Measurements from ENCODE around the gene MAD2L2. TPM values are rescaled to one million over a fixed set of nuclear protein-coding genes. Genes with fewer than 3 reads are reported as not detected.

The MAD2L2 gene
- total RNA-seq, 1 experiment from 2014 or later, result 283 TPM

GRCh38 chr1:11648732-11649158, 32.2 kb downstream of the MAD2L2 start:
- Mint-ChIP-seq H3K4me1 (peaks cover 30% of the 10 kb centered on the region), H3K27me3 (ENCODE audit: low read depth) (peaks cover 22% of the 10 kb centered on the region), H3K27ac (no peak overlapping the region), H3K9me3 (no peaks in the 10 kb centered on the region), H3K4me3 (peak overlapping the region; percentile 39), H3K36me3 (no peaks in the 10 kb centered on the region)
- ChIA-PET CTCF (interaction anchor here (0.6 to 3.0 kb wide), 10 partner anchors 13 to 357 kb away, joined by 3 to 21 read pairs (median 5); partner anchors contain the start of genes DISP3 and FBXO6), POLR2A (no interaction called here)
- ATAC-seq (peak; percentile 71), DNase-seq (ENCODE audit: low spot score) (peak; percentile 75)
- TF ChIP-seq ZNF416 (CRISPR knock-in tag; IDR thresholded peaks at IDR 0.05) (no peak), ZNF138 (CRISPR knock-in tag; conservative IDR thresholded peaks at IDR 0.05) (no peak), RELA (CRISPR knock-in tag; IDR thresholded peaks at IDR 0.05; ENCODE audit: borderline replicate concordance) (no peak), TEAD1 (CRISPR knock-in tag; IDR thresholded peaks at IDR 0.05) (no peak), E2F5 (CRISPR knock-in tag; IDR thresholded peaks at IDR 0.05) (no peak), OVOL2 (CRISPR knock-in tag; IDR thresholded peaks at IDR 0.05; ENCODE audit: borderline replicate concordance) (no peak), NR1H2 (CRISPR knock-in tag; IDR thresholded peaks at IDR 0.05) (no peak), HMGXB4 (CRISPR knock-in tag; IDR thresholded peaks at IDR 0.05) (no peak), ATF2 (CRISPR knock-in tag; IDR thresholded peaks at IDR 0.05; ENCODE audit: borderline replicate concordance, low read depth) (no peak)

GRCh38 chr1:11648039-11648438, 32.9 kb downstream of the MAD2L2 start:
- Mint-ChIP-seq H3K27ac (no peak overlapping the region), H3K27me3 (ENCODE audit: low read depth) (peaks cover 22% of the 10 kb centered on the region), H3K4me3 (no peak overlapping the region), H3K9me3 (no peaks in the 10 kb centered on the region), H3K4me1 (peaks cover 27% of the 10 kb centered on the region), H3K36me3 (no peaks in the 10 kb centered on the region)
- ChIA-PET CTCF (interaction anchor here (0.6 to 3.0 kb wide), 6 partner anchors 12 to 348 kb away, joined by 4 to 21 read pairs (median 6); partner anchors contain the start of genes DISP3 and FBXO6), POLR2A (no interaction called here)
- ATAC-seq (no peak), DNase-seq (ENCODE audit: low spot score) (no peak)
- TF ChIP-seq ZNF532 (CRISPR knock-in tag; IDR thresholded peaks at IDR 0.05; ENCODE audit: borderline replicate concordance), result no peak
- no peak for TF ChIP-seq SP1 (CRISPR knock-in tag; conservative IDR thresholded peaks at IDR 0.05)
- no peak for TF ChIP-seq CBFB (CRISPR knock-in tag; IDR thresholded peaks at IDR 0.05; ENCODE audit: low read depth)
- no peak for TF ChIP-seq MXD4 (CRISPR knock-in tag; IDR thresholded peaks at IDR 0.05; ENCODE audit: borderline replicate concordance)
- no peak for TF ChIP-seq CTCF (IDR thresholded peaks at IDR 0.05)
- no peak for TF ChIP-seq ZNF423 (CRISPR knock-in tag; IDR thresholded peaks at IDR 0.05)
- no peak for TF ChIP-seq NR1H2 (CRISPR knock-in tag; IDR thresholded peaks at IDR 0.05)
- no peak for TF ChIP-seq ZNF396 (CRISPR knock-in tag; IDR thresholded peaks at IDR 0.05; ENCODE audit: borderline replicate concordance)
- no peak for TF ChIP-seq CDX4 (CRISPR knock-in tag; IDR thresholded peaks at IDR 0.05; ENCODE audit: borderline replicate concordance)
- TF ChIP-seq GRHL2 (CRISPR knock-in tag; IDR thresholded peaks at IDR 0.05; ENCODE audit: insufficient replicate concordance, severe bottlenecking), result no peak
- TF ChIP-seq CREB1 (CRISPR knock-in tag; IDR thresholded peaks at IDR 0.05), result no peak
- TF ChIP-seq NR2C2 (CRISPR knock-in tag; IDR thresholded peaks at IDR 0.05), result no peak
- no peak for TF ChIP-seq OVOL2 (CRISPR knock-in tag; IDR thresholded peaks at IDR 0.05; ENCODE audit: borderline replicate concordance)
- TF ChIP-seq STAT6 (CRISPR knock-in tag; conservative IDR thresholded peaks at IDR 0.05; ENCODE audit: low read depth), result no peak
